ENCODE results near the gene OR8U1. TPM values are rescaled to one million over a fixed set of nuclear protein-coding genes. Genes with fewer than 3 reads are reported as not detected.

Gene OR8U1
- total RNA-seq, 1 donor = not detected

Other genes starting within 250 kb of the OR8U1 start
- gene OR8J3, start 235.4 kb upstream of the OR8U1 start, total RNA-seq = not detected
- not detected for gene OR8K5, start 215.3 kb upstream of the OR8U1 start, total RNA-seq
- not detected for gene OR5J2, start 199.0 kb upstream of the OR8U1 start, total RNA-seq
- not detected for gene OR5T2, start 141.4 kb upstream of the OR8U1 start, total RNA-seq
- gene OR5T3, start 123.4 kb upstream of the OR8U1 start, total RNA-seq = not detected
- not detected for gene OR5T1, start 101.5 kb upstream of the OR8U1 start, total RNA-seq
- not detected for gene OR8H1, start 83.4 kb upstream of the OR8U1 start, total RNA-seq
- not detected for gene OR8K3, start 60.5 kb upstream of the OR8U1 start, total RNA-seq
- not detected for gene OR8K1, start 29.6 kb upstream of the OR8U1 start, total RNA-seq
- not detected for gene OR8J1, start 21.3 kb upstream of the OR8U1 start, total RNA-seq
- gene OR5AL1, start 37.1 kb downstream of the OR8U1 start, total RNA-seq = not detected
- gene OR5M3, start 97.7 kb downstream of the OR8U1 start, total RNA-seq = not detected
- not detected for gene OR5M8, start 115.7 kb downstream of the OR8U1 start, total RNA-seq
- not detected for gene OR5M11, start 167.6 kb downstream of the OR8U1 start, total RNA-seq
- gene OR5M10, start 202.1 kb downstream of the OR8U1 start, total RNA-seq = not detected
- gene OR5M1, start 239.2 kb downstream of the OR8U1 start, total RNA-seq = not detected